Panc1 (cell line): ENCODE data around the gene ME1. TPM values are rescaled to one million over a fixed set of nuclear protein-coding genes. Genes with fewer than 3 reads are reported as not detected.
"Not testable (repeated sequence)": the region's sequence is repeated elsewhere in the genome, so short reads cannot be mapped to it uniquely, and the experiment has no call there.

Experiments
- ATAC-seq: fragments of 200-7000 bp; cut with Tn5 transposase; 2 replicates; pipeline ENCODE4 v1.9.1; 2020; ENCODE audit warnings: mild to moderate bottlenecking, moderate library complexity
- BruUV-seq: library from RNA; stranded (reverse); fragments of 400-500 nt; replicated peaks from 2 replicates; lab custom pipeline; 2021; lab: Mats Ljungman, UMichigan
- CTCF ChIA-PET: fragments of 300-600 bp; sonication (Branson Sonifier 250); formaldehyde crosslinking; loops from one replicate; lab custom pipeline; 2022; ENCODE audit warnings: antibody characterized with exemption; lab: Charles Lee
- POLR2A ChIA-PET: fragments of 300-600 bp; sonication (Branson Sonifier 250); formaldehyde crosslinking; loops from one replicate; lab custom pipeline; 2022; ENCODE audit warnings: antibody characterized with exemption; lab: Charles Lee
- DNase-seq: peaks from one replicate; pipeline ENCODE4 v3.0.0-alpha.2; 2010; ENCODE audit warnings: low read depth, low spot score
- H3K27ac ChIP-seq: 2 replicates; pipeline ENCODE4 v1.5.1; 2011; ENCODE audit warnings: mild to moderate bottlenecking, low read length, inconsistent platforms
- H3K27me3 ChIP-seq: fragments of 200-500 bp; sonication (Bioruptor generic); 2 replicates; pipeline ENCODE4 v1.6.0; 2014; ENCODE audit warnings: low read length, inconsistent platforms; ENCODE audit not compliant: control insufficient read depth, insufficient read depth
- H3K36me3 ChIP-seq: fragments of 200-500 bp; sonication (Bioruptor generic); 2 replicates; pipeline ENCODE4 v1.5.1; 2014; ENCODE audit warnings: inconsistent platforms, mild to moderate bottlenecking, low read length, moderate library complexity; ENCODE audit not compliant: control insufficient read depth, insufficient read depth
- H3K4me1 ChIP-seq: 2 replicates; pipeline ENCODE4 v1.5.1; 2011; ENCODE audit warnings: inconsistent platforms, mild to moderate bottlenecking, low read length, moderate library complexity; ENCODE audit not compliant: control insufficient read depth, insufficient read depth
- H3K4me3 ChIP-seq, 2 experiments: 2 replicates each; pipeline ENCODE4 v1.5.1; 2011 to 2012; ENCODE audit warnings: low read depth in 2 of 2, low read length in 2 of 2, mild to moderate bottlenecking in 2 of 2, inconsistent platforms in 1 of 2, moderate library complexity in 1 of 2
- H3K9me3 ChIP-seq: fragments of 200-500 bp; sonication (Bioruptor generic); 2 replicates; pipeline ENCODE4 v1.5.1; 2014; ENCODE audit warnings: low read depth, mild to moderate bottlenecking, inconsistent platforms, low read length, moderate library complexity; ENCODE audit not compliant: control insufficient read depth, insufficient read depth
- CTCF ChIP-seq: fragments of 450-650 bp; IDR thresholded peaks from 2 replicates; pipeline ENCODE4 v1.5.1; 2017; ENCODE audit warnings: mild to moderate bottlenecking
- POLR2AphosphoS5 ChIP-seq: IDR thresholded peaks from 2 replicates; pipeline ENCODE4 v1.6.1; 2012; ENCODE audit warnings: mild to moderate bottlenecking, low read depth, low read length, moderate library complexity
- REST ChIP-seq, 2 experiments: IDR thresholded peaks; 2 replicates each; pipeline ENCODE4 v1.6.1; 2011 to 2012; ENCODE audit warnings: low read depth in 2 of 2, control low read depth in 1 of 2, low read length in 1 of 2, mild to moderate bottlenecking in 1 of 2, moderate library complexity in 1 of 2; ENCODE audit not compliant: insufficient read depth in 1 of 2
- SIN3A ChIP-seq: IDR thresholded peaks from 2 replicates; pipeline ENCODE4 v1.6.1; 2012; ENCODE audit warnings: low read depth, mild to moderate bottlenecking, low read length, moderate library complexity, borderline replicate concordance; ENCODE audit not compliant: insufficient read depth
- TCF7L2 ChIP-seq: IDR thresholded peaks from 2 replicates; pipeline ENCODE4 v1.6.1; 2011; ENCODE audit warnings: mild to moderate bottlenecking, low read depth, low read length, inconsistent platforms
- in situ Hi-C: cut with HindIII; loops from 2 replicates; pipeline ENCODE4 v1.10.0; 2016; ENCODE audit warnings: low sequenced_read_pairs, low pct_unique_long_range_greater_than_20kb
- intact Hi-C: fragments of 100-400 bp; cut with micrococcal nuclease; formaldehyde crosslinking; loops from one replicate; pipeline ENCODE4 v1.10.0; 2022; ENCODE audit not compliant: unreplicated experiment
- total RNA-seq: library from RNA; stranded (reverse); gene quantifications from one replicate; pipeline ENCODE4 v1.2.1, GENCODE V29; 2021; ENCODE audit not compliant: unreplicated experiment

Gene ME1
- total RNA-seq, 1 experiment from 2014 or later, result 19.7 TPM

- no peaks in the 10 kb centered on the region for H3K36me3 ChIP-seq
- TF ChIP-seq SIN3A (no peak), TCF7L2 (no peak), REST (IDR thresholded peaks at IDR 0.05; ENCODE audit: insufficient read depth in 1 of 2, low read depth in 2 of 2, low read length in 1 of 2) (no peak), POLR2AphosphoS5 (no peak), CTCF (no peak)
- H3K27me3 ChIP-seq, result no peaks in the 10 kb centered on the region
- DNase-seq, result no peak
- CTCF ChIA-PET, result no interaction called here
- no peaks in the 10 kb centered on the region for H3K4me1 ChIP-seq
- ATAC-seq, result no peak
- in situ Hi-C loops, result no loop called here
- no peaks in the 10 kb centered on the region for H3K9me3 ChIP-seq
- POLR2A ChIA-PET, result no interaction called here
- BruUV-seq, result no TSS peak
- H3K27ac ChIP-seq, result no peak overlapping the region
- intact Hi-C loops, result no loop called here
- no peak overlapping the region for H3K4me3 ChIP-seq
Measured at GRCh38 chr6:83459663-83460062, 28.8 kb upstream of the ME1 start.

- H3K9me3 ChIP-seq, H3K4me3 ChIP-seq, H3K27ac ChIP-seq, DNase-seq, H3K27me3 ChIP-seq, POLR2A ChIA-PET, H3K4me1 ChIP-seq, intact Hi-C loops, in situ Hi-C loops, ATAC-seq, H3K36me3 ChIP-seq, BruUV-seq: not testable (repeated sequence)
- CTCF ChIA-PET, result interaction anchor here (0.5 kb wide), 1 partner anchor 387 kb away, joined by 13 read pairs; no protein-coding TSS in a partner anchor
Measured at GRCh38 chr6:83450015-83450414, 19.2 kb upstream of the ME1 start.

GRCh38 chr6:83444086-83444699 lies 13.3 kb upstream of the ME1 start:
- H3K27me3 ChIP-seq, H3K27ac ChIP-seq, DNase-seq, BruUV-seq, ATAC-seq, POLR2A ChIA-PET, CTCF ChIA-PET, intact Hi-C loops, H3K36me3 ChIP-seq, in situ Hi-C loops, H3K4me1 ChIP-seq, H3K9me3 ChIP-seq: not testable (repeated sequence)
- 0 out of 4 replicates have a peak overlapping the region, but pooled peaks of 1 of the 2 experiments have one; percentile 8 for H3K4me3 ChIP-seq
